GM23248 (cell line): ENCODE measurements around the gene PNMA1. TPM values are rescaled to one million over a fixed set of nuclear protein-coding genes. Genes with fewer than 3 reads are reported as not detected.
A peak's percentile ranks its signal among the peaks of the same experiment; 100 is the strongest.

Experiments
- DNase-seq: peaks from one replicate; pipeline ENCODE4 v3.0.0-alpha.2; 2015
- H2AFZ ChIP-seq: fragments of 200-600 bp; sonication (generic); 2 replicates; pipeline ENCODE4 v1.6.1; 2016; ENCODE audit warnings: antibody characterized with exemption
- H3F3A ChIP-seq: fragments of 200-600 bp; sonication (generic); 2 replicates; pipeline ENCODE4 v1.6.1; 2016; ENCODE audit warnings: mild to moderate bottlenecking, antibody characterized with exemption, mixed run types; ENCODE audit not compliant: insufficient read depth
- H3K27ac ChIP-seq: fragments of 200-600 bp; sonication (generic); 2 replicates; pipeline ENCODE4 v1.5.1; 2016; ENCODE audit warnings: mild to moderate bottlenecking
- H3K27me3 ChIP-seq: fragments of 200-600 bp; sonication (generic); replicated peaks from 2 replicates; pipeline ENCODE4 v1.6.1; 2016; ENCODE audit warnings: mild to moderate bottlenecking; ENCODE audit not compliant: insufficient read depth
- H3K36me3 ChIP-seq: fragments of 200-600 bp; sonication (generic); 2 replicates; pipeline ENCODE4 v1.6.1; 2016; ENCODE audit warnings: low read depth, mild to moderate bottlenecking
- H3K4me1 ChIP-seq: fragments of 200-600 bp; sonication (generic); 2 replicates; pipeline ENCODE4 v1.6.1; 2016; ENCODE audit warnings: mild to moderate bottlenecking; ENCODE audit not compliant: insufficient read depth
- H3K4me2 ChIP-seq: fragments of 200-600 bp; sonication (generic); one replicate; pipeline ENCODE4 v1.6.1; 2016; ENCODE audit warnings: mild to moderate bottlenecking; ENCODE audit not compliant: unreplicated experiment
- H3K4me3 ChIP-seq: fragments of 200-600 bp; sonication (generic); 2 replicates; pipeline ENCODE4 v1.5.1; 2016; ENCODE audit warnings: mild to moderate bottlenecking
- H3K79me2 ChIP-seq: fragments of 200-600 bp; sonication (generic); 2 replicates; pipeline ENCODE4 v1.6.1; 2016; ENCODE audit warnings: mild to moderate bottlenecking; ENCODE audit not compliant: insufficient read depth
- H3K9ac ChIP-seq: fragments of 200-600 bp; sonication (generic); 2 replicates; pipeline ENCODE4 v1.6.1; 2016; ENCODE audit warnings: mild to moderate bottlenecking
- H3K9me2 ChIP-seq: fragments of 200-600 bp; sonication (generic); 2 replicates; pipeline ENCODE4 v1.6.1; 2016; ENCODE audit warnings: mixed run types, mild to moderate bottlenecking, moderate library complexity; ENCODE audit not compliant: insufficient read depth
- H3K9me3 ChIP-seq: fragments of 200-600 bp; sonication (generic); one replicate; pipeline ENCODE4 v1.6.1; 2017; ENCODE audit warnings: low read depth
- H4K20me1 ChIP-seq: fragments of 200-600 bp; sonication (generic); 2 replicates; pipeline ENCODE4 v1.6.0; 2016; ENCODE audit not compliant: insufficient read depth
- EZH2 ChIP-seq: fragments of 200-600 bp; sonication (generic); IDR thresholded peaks from 2 replicates; pipeline ENCODE4 v1.6.1; 2018; ENCODE audit warnings: antibody characterized with exemption, mild to moderate bottlenecking; ENCODE audit not compliant: insufficient read depth, poor library complexity, severe bottlenecking
- EZH2phosphoT487 ChIP-seq: fragments of 200-600 bp; sonication (generic); IDR thresholded peaks from 2 replicates; pipeline ENCODE4 v1.6.1; 2018; ENCODE audit warnings: antibody characterized with exemption, moderate library complexity, mild to moderate bottlenecking, low read depth; ENCODE audit not compliant: insufficient read depth
- WGBS, 2 experiments: methylation state at CpG; one replicate each; pipeline ENCODE4 v1.1.6; 2015 to 2017; ENCODE audit warnings: low lambda C conversion rate in 2 of 2, low coverage in 1 of 2; ENCODE audit errors: missing lambda C conversion rate in 2 of 2; 5-methylcytosine and 5-hydroxymethylcytosine counted together
- in situ Hi-C: fragments of 300-500 bp; cut with MboI; formaldehyde crosslinking; loops from 2 replicates; pipeline ENCODE4 v1.15.0; 2020
- polyA plus RNA-seq: library from polyadenylated mRNA; unstranded; fragments of >200 nt; fragmentation: Nextera tagmentation; extraction: Ambion mirVana; gene quantifications from 2 replicates; pipeline ENCODE4 v1.2.1, GENCODE V29; 2016
- total RNA-seq: library from RNA; depleted of rRNA; stranded (reverse); fragments of >200 nt; shearing (Covaris generic); gene quantifications from 2 replicates; pipeline ENCODE4 v1.2.3, GENCODE V29; 2014

PNMA1 gene
- total and polyA plus RNA-seq, 2 experiments from 2014 or later, result 14.2 to 64.7 TPM

- Histone ChIP-seq H3F3A (peaks cover 44% of the 10 kb centered on the region), H4K20me1 (no peaks in the 10 kb centered on the region), H3K9me3 (no peaks in the 10 kb centered on the region), H3K27ac (peak overlapping the region; percentile 97), H3K4me2 (peak overlapping the region; percentile 88), H3K4me3 (peak overlapping the region; percentile 56), H3K79me2 (peaks cover 24% of the 10 kb centered on the region), H2AFZ (no peak overlapping the region), H3K4me1 (peaks cover 46% of the 10 kb centered on the region), H3K36me3 (peaks cover 24% of the 10 kb centered on the region), H3K9ac (peak overlapping the region; percentile 80), H3K9me2 (no peaks in the 10 kb centered on the region), H3K27me3 (no peaks in the 10 kb centered on the region)
- peak; percentile 98 for DNase-seq
- TF ChIP-seq EZH2phosphoT487 (0 out of 2 replicates have a peak, but pooled peaks have one; percentile 38), EZH2 (no peak)
- WGBS, 2 experiments, result 4 to 7% methylated on average over 12 of the region's 12 CpGs
- in situ Hi-C loops, result no loop called here
Measured at GRCh38 chr14:73723797-73724661, 9.8 kb upstream of the PNMA1 start.

- H3F3A ChIP-seq, result peaks cover 41% of the 10 kb centered on the region
- H4K20me1 ChIP-seq, result no peaks in the 10 kb centered on the region
- H3K79me2 ChIP-seq, result peaks cover 19% of the 10 kb centered on the region
- TF ChIP-seq EZH2 (no peak), EZH2phosphoT487 (no peak)
- in situ Hi-C loops, result no loop called here
- DNase-seq, result peak; percentile 70
- H3K4me1 ChIP-seq, result peaks cover 40% of the 10 kb centered on the region
- H3K4me3 ChIP-seq, result peak overlapping the region; percentile 56
- H3K4me2 ChIP-seq, result peak overlapping the region; percentile 88
- 41 to 46% methylated on average over 7 of the region's 7 CpGs for WGBS, 2 experiments
- no peaks in the 10 kb centered on the region for H3K27me3 ChIP-seq
- peaks cover 23% of the 10 kb centered on the region for H3K36me3 ChIP-seq
- H3K9me2 ChIP-seq, result no peaks in the 10 kb centered on the region
- H3K9ac ChIP-seq, result peak overlapping the region; percentile 80
- no peaks in the 10 kb centered on the region for H3K9me3 ChIP-seq
- H3K27ac ChIP-seq, result peak overlapping the region; percentile 97
- no peak overlapping the region for H2AFZ ChIP-seq
Measured at GRCh38 chr14:73723406-73723796, 9.2 kb upstream of the PNMA1 start.

GRCh38 chr14:73722581-73722980 is 8.4 kb upstream of the PNMA1 start:
- Histone ChIP-seq H3K9ac (0 out of 2 replicates have a peak overlapping the region, but pooled peaks have one; percentile 80), H3K9me3 (no peaks in the 10 kb centered on the region), H3K27me3 (no peaks in the 10 kb centered on the region), H4K20me1 (no peaks in the 10 kb centered on the region), H3F3A (peaks cover 41% of the 10 kb centered on the region), H3K4me1 (peaks cover 40% of the 10 kb centered on the region), H3K4me2 (no peak overlapping the region), H2AFZ (no peak overlapping the region), H3K9me2 (no peaks in the 10 kb centered on the region), H3K4me3 (no peak overlapping the region), H3K36me3 (peaks cover 30% of the 10 kb centered on the region), H3K79me2 (peaks cover 11% of the 10 kb centered on the region), H3K27ac (peak overlapping the region; percentile 97)
- WGBS, 2 experiments, result 86% methylated on average over 10 of the region's 10 CpGs
- DNase-seq, result no peak
- in situ Hi-C loops, result no loop called here
- TF ChIP-seq EZH2 (no peak), EZH2phosphoT487 (no peak)

- H3K9ac ChIP-seq, result no peak overlapping the region
- peaks cover 45% of the 10 kb centered on the region for H3F3A ChIP-seq
- no peak overlapping the region for H3K4me3 ChIP-seq
- WGBS, 2 experiments, result 86 to 90% methylated on average over 10 to 12 of the region's 12 CpGs
- no peak for DNase-seq
- in situ Hi-C loops, result no loop called here
- H3K9me2 ChIP-seq, result no peaks in the 10 kb centered on the region
- TF ChIP-seq EZH2 (no peak), EZH2phosphoT487 (no peak)
- no peaks in the 10 kb centered on the region for H3K9me3 ChIP-seq
- H3K4me1 ChIP-seq, result peaks cover 35% of the 10 kb centered on the region
- no peaks in the 10 kb centered on the region for H3K27me3 ChIP-seq
- H3K27ac ChIP-seq, result no peak overlapping the region
- no peak overlapping the region for H2AFZ ChIP-seq
- peaks cover 5% of the 10 kb centered on the region; the same call in 1 of the 2 replicates for H3K79me2 ChIP-seq
- H3K4me2 ChIP-seq, result no peak overlapping the region
- no peaks in the 10 kb centered on the region for H4K20me1 ChIP-seq
- H3K36me3 ChIP-seq, result peaks cover 33% of the 10 kb centered on the region
Measured at GRCh38 chr14:73721101-73721821, 7.1 kb upstream of the PNMA1 start.
